ENCODE results near the gene C2CD2L.
"Not testable (repeated sequence)": the region's sequence is repeated elsewhere in the genome, so short reads cannot be mapped to it uniquely, and the experiment has no call there.

C2CD2L gene

DNA sequence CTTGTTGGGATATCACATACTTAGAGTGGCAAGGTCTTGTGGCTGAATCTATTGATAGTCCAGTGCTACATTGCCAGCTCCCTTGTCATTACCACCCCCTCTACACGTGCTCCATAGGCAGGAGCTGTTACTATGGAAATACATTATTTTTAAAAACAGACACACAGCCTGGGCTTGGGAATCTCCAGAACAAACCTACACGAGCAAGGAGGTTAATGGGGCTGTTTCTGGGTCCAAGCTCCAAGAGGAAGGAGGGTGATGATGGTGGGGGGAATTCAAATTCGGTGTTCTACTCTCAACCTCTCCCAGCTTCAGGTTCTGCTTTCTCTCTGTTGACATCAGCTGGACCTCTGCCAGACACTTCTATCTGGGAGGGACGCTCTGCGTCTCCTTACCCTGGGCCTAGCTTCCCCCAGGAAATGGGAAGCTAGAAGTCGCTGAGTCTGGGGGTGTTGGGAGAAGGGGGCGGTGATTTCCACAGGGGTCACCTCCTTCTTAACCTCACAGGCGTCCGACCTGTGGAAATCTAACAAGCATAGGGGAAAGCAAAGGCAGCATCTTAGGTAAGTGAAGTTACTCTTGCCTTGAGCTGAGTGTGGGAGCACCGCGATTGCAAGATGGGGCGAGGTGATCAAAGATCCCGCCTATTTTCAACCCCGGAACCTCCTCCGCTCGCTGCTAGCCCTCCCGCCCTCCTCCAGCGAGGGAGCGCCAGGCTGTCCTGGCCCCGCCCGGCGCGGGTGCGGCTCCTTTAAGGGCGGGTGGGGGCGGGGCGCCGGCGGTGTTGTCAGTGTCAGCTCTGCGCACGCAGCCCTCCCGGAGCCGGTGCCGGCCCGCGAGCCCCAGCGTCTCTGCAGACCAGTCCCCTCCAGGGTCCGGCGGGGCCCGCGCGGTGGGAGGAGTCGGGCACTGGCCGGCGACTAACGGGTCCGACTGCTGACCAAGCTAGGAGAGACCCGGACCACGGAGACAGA, at the start of gene C2CD2L:
C2CD2L (plus strand) TSS at position 781 of the 974 bp plus-strand sequence. CDS start 398 bp downstream, outside the sequence.
- DNase-seq (ENCODE audit: low spot score) = peak; percentile 92

DNA sequence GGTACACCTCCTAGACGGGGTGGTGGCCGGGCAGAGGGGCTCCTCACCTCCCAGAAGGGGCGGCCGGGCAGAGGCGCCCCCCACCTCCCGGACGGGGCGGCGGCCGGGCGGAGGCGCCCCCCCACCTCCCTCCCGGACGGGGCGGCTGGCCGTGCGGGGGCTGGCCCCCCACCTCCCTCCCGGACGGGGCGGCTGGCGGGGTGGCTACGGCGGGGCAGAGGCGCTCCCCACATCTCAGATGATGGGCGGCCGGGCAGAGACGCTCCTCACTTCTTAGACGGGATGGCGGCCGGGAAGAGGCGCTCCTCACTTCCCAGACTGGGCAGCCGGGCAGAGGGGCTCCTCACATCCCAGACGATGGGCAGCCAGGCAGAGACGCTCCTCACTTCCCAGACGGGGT, 48.0 kb upstream of the C2CD2L start:
- DNase-seq (ENCODE audit: low spot score) = not testable (repeated sequence)

GRCh38 chr11:119061256-119061655, 45.9 kb upstream of the C2CD2L start:
- DNase-seq (ENCODE audit: low spot score) = no peak

DNA sequence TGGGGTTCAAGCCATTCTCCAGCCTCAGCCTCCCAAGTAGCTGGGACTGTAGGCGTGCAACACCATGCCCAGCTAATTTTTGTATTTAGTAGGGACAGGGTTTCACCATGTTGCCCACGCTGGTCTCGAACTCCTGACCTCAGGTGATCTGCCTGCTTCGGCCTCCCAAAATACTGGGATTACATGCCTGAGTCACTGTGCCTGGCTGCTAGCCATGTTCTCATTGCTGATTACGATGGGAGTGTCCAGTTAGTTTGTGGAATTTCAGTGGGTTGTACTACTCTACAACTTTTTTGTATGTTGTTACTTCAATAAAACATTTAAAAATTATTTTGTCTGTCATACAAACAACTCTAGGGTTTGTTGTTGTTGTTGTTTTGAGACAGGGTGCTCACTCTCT, 44.4 kb upstream of the C2CD2L start:
- DNase-seq (ENCODE audit: low spot score) = no peak

DNA sequence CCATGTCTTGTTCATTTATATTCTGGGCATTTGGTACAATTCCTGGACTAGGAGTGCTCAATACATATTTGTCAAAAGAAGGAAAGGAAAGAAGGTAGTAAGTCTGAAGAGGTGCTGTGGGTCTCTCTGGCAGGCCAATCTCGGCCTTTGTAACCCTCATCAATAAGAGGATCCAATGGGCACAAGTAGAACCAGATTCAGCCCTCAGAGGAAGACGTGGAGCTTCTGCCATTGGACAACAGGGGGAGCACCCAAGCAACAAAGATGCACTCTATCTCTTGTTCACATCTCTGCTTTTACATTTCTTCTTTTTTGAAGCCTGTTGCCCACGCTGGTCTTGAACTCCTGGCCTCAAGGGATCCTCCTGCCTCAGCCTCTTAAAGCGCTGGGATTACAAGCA, 41.8 kb upstream of the C2CD2L start:
- DNase-seq (ENCODE audit: low spot score) = peak; percentile 33

GRCh38 chr11:119067371-119068222, 39.5 kb upstream of the C2CD2L start, which contains the start of gene VPS11:
Gene VPS11 (plus strand): TSS chr11:119067818. CDS start chr11:119067824, 6 bp downstream.
- peak; percentile 98 for DNase-seq (ENCODE audit: low spot score)

DNA sequence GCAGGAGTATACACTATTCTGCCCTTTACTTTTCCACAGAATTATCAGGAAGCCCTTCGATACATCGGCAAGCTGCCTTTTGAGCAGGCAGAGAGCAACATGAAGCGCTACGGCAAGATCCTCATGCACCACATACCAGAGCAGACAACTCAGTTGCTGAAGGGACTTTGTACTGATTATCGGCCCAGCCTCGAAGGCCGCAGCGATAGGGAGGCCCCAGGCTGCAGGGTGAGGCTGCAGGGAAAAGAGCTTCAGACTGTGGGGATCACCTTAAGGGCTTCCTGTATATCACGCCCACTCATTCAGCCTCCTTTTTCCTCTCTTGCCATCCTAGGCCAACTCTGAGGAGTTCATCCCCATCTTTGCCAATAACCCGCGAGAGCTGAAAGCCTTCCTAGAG, 29.3 kb upstream of the C2CD2L start:
- DNase-seq (ENCODE audit: low spot score) = no peak

DNA sequence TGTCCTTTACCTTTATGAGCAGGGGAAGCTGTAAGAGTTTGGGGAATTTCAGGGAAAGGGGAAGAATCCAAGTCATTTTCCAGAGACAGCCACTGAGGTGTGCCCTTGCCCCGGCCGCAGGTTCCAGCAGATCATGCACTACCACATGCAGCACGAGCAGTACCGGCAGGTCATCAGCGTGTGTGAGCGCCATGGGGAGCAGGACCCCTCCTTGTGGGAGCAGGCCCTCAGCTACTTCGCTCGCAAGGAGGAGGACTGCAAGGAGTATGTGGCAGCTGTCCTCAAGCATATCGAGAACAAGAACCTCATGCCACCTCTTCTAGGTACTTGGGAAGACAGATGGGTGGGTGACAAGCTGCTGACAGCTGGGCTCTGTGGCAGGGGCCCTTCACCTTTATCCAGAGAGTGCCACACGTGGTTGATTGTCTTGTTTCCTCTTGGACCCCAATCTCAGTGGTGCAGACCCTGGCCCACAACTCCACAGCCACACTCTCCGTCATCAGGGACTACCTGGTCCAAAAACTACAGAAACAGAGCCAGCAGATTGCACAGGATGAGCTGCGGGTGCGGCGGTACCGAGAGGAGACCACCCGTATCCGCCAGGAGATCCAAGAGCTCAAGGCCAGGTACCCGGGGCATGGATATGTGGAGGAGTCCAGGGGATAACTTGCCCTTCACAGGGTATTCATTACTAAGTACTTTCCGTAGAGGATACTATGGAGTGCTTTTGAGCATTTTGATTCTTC, 28.3 kb upstream of the C2CD2L start:
- no peak for DNase-seq (ENCODE audit: low spot score)

GRCh38 chr11:119081682-119082260, 25.4 kb upstream of the C2CD2L start:
- no peak for DNase-seq (ENCODE audit: low spot score)

DNA sequence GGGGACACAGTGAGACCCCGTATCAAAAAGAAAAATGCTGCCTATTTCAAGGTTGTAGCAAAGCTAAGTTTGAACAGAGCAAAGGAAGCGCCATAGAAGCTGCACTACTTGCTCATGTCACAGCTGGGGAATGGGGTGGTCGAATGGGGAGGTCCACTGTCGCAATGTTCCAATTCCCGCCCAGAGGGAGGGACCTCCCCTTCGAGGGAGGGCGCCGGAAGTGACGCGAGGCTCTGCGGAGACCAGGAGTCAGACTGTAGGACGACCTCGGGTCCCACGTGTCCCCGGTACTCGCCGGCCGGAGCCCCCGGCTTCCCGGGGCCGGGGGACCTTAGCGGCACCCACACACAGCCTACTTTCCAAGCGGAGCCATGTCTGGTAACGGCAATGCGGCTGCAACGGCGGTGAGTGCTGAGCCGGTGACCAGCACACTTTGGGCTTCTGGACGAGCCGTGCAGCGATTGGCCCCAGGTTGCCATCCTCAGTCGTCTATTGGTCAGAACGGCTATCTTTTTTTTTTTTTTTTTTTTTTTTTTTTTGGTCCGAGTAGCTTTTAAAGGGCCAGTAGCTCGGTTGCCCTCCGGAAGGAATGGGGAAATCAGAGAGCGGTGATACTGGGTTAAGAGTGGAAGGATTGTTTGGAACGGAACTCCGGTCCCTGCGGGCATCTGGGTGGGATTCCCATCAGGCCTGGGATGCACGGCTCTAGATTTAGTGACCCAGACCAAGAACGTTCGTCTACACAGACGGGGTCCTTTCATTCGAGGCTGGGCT, 22.3 kb upstream of the C2CD2L start, which contains the start of gene HMBS:
HMBS (plus strand) TSS at position 219 of the 774 bp plus-strand sequence; CDS start at position 372, 153 bp downstream.
- DNase-seq (ENCODE audit: low spot score) = peak; percentile 94

- no peak for DNase-seq (ENCODE audit: low spot score)
Measured at GRCh38 chr11:119085437-119085847, 21.7 kb upstream of the C2CD2L start.

DNA sequence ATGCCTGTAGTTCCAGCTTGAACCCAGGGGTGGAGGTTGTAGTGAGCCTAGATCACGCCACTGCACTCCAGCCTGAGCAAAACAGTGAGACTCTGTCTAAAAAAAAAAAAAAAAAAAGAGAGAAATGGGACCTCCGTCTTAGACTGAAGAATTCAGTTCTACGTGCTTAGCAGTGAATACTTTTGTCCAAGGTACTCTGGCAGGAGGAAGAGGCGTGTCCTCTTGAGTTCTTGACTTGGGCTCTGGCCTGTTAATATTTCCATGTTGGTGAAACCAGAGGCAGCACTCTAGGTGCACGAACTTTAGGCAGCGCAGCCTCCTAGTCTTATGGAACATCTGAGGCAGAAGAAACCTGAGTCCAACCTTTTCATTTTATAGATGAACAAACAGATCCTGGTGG, 20.0 kb upstream of the C2CD2L start:
- DNase-seq (ENCODE audit: low spot score) = no peak

GRCh38 chr11:119087747-119088241, 19.4 kb upstream of the C2CD2L start:
- DNase-seq (ENCODE audit: low spot score) = peak; percentile 22

DNA sequence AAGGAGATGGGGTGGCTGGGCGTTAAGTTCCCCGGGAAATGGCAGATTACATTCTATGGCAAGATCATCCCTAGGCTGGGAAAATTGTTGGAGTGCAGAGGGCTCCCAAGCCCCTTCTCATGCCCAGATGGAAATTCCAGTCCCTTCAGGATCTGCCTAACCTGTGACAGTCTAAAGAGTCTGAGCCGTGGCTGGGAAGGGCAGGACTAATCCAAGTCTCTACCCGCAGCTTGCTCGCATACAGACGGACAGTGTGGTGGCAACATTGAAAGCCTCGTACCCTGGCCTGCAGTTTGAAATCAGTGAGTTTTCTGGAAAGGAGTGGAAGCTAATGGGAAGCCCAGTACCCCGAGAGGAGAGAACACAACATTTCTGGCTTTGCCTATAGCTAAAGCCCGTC, 18.7 kb upstream of the C2CD2L start:
- no peak for DNase-seq (ENCODE audit: low spot score)

- DNase-seq (ENCODE audit: low spot score) = no peak
Measured at GRCh38 chr11:119089319-119089718, 17.8 kb upstream of the C2CD2L start.

GRCh38 chr11:119091178-119091577, 16.0 kb upstream of the C2CD2L start:
- DNase-seq (ENCODE audit: low spot score) = no peak

- no peak for DNase-seq (ENCODE audit: low spot score)
Measured at GRCh38 chr11:119091966-119092879, 14.9 kb upstream of the C2CD2L start.

GRCh38 chr11:119092880-119093842, 14.0 kb upstream of the C2CD2L start:
- peak; percentile 22 for DNase-seq (ENCODE audit: low spot score)

Data from kidney tubule cell (primary cell).